AG09319 (cell line): ENCODE measurements around the gene MOB3B.
"Not testable (repeated sequence)": the region's sequence is repeated elsewhere in the genome, so short reads cannot be mapped to it uniquely, and the experiment has no call there.

Source experiments
- DNase-seq: peaks from one replicate; pipeline ENCODE4 v3.0.0-alpha.2; 2010; ENCODE audit warnings: low read depth; ENCODE audit errors: extremely low read depth
- CTCF ChIP-seq: IDR thresholded peaks from 2 replicates; pipeline ENCODE4 v1.5.1; 2011; ENCODE audit warnings: low read depth, mild to moderate bottlenecking, inconsistent platforms, low read length, moderate library complexity

The MOB3B gene

DNA sequence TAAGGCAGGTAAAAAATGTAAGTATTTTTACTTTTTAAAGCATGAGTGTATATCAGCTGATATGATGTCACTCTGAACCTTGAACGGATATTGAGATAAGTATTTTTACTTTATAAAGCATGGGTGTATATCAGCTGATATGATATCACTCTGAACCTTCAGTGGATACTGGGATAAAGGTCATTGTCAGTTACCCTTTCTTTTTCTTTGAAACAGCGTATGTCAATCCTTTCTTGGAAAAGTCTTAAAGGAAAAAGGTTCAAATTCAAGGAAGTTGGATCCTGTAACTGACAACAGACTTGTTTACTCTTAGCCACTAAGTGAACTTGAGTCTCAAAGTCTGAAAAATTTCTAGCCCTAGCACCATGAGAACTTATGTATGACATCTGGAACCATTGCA lies 67.2 kb downstream of the MOB3B start:
- DNase-seq = no peak
- no peak for TF ChIP-seq CTCF

GRCh38 chr9:27460226-27461023 lies 69.2 kb downstream of the MOB3B start:
- DNase-seq = no peak
- TF ChIP-seq CTCF = no peak

DNA sequence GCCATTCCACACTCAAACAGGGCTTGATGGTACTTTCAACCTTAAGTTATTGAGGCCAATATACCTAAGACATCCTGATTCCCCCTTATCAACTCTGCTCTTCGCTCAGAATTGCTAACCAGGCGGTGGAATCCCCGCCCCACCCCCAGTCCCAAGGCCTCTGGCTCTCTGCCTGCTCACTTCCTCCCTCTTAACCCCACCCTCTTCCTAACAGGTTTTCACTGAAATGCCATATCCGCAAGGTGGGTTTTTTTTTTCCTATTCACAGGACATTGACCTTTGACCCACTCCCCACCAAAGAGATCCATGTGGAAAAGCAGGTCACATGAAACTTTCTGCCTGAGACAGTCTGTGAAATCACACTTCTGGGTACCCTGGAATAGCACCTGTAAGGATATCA lies 72.2 kb downstream of the MOB3B start:
- no peak for TF ChIP-seq CTCF
- DNase-seq = no peak

DNA sequence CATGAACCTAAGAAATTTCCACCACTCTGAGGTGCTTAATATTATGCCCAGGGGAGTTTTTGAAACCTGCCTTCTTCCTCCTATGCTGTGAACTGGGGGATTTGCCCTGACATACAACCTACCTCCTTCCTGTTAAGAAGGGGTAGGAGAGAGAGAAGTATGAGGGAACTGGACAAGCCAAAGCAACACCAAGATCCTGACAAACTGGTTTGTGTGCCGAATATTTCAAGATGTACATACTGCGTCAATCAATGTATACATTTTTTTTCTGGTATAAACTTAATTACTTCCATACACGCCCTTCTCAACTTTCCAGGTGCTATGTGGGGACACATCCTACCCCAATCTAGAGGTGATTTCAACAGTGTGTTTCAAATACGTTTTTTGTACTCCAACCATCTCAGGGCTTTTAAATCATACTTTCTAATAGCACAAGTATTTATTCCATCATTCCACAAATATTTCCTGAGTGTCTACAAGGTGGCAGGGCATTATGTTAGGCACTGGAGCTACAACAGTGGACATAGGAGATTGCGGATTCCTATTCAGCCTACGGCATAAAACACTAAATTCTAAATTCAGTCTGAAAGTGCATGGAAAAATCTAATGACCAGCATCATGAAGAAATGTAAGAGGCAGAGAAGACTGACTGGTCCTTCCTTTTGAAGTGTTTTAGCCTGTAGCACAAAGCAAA lies 75.6 kb downstream of the MOB3B start:
- no peak for TF ChIP-seq CTCF
- DNase-seq = no peak

GRCh38 chr9:27451207-27451797 lies 78.3 kb downstream of the MOB3B start:
- no peak for TF ChIP-seq CTCF
- no peak for DNase-seq

- no peak for DNase-seq
- no peak for TF ChIP-seq CTCF
Measured at GRCh38 chr9:27450752-27451151, 78.9 kb downstream of the MOB3B start.

- not testable (repeated sequence) for DNase-seq
Measured at GRCh38 chr9:27448356-27448755, 81.3 kb downstream of the MOB3B start.
